HPDE6-E6E7 (cell line): Measurements from ENCODE around the gene TENT5C.
A peak's percentile ranks its signal among the peaks of the same experiment; 100 is the strongest.

ENCODE experiments used
- DNase-seq: peaks from one replicate; pipeline ENCODE4 v3.0.0; 2011; ENCODE audit warnings: missing footprints; ENCODE audit errors: extremely low spot score

The TENT5C gene

GRCh38 chr1:117591252-117591651, 14.6 kb upstream of the TENT5C start:
- no peak for DNase-seq

GRCh38 chr1:117592155-117592554, 13.7 kb upstream of the TENT5C start:
- no peak for DNase-seq

GRCh38 chr1:117594261-117594990, 11.4 kb upstream of the TENT5C start:
- no peak for DNase-seq

GRCh38 chr1:117596023-117596720, 9.7 kb upstream of the TENT5C start:
- no peak for DNase-seq

- no peak for DNase-seq
These were observed 7.4 kb upstream of the TENT5C start for GRCh38 chr1:117598489-117598888.

- no peak for DNase-seq
These were observed 6.3 kb upstream of the TENT5C start for GRCh38 chr1:117599286-117600221.

GRCh38 chr1:117600325-117600943, 5.4 kb upstream of the TENT5C start:
- DNase-seq = no peak

- no peak for DNase-seq
These were observed 4.9 kb upstream of the TENT5C start for GRCh38 chr1:117600966-117601365.

GRCh38 chr1:117602862-117603261, 3.0 kb upstream of the TENT5C start:
- no peak for DNase-seq

- DNase-seq = no peak
These were observed 579 bp upstream of the TENT5C start for GRCh38 chr1:117605164-117605773.

GRCh38 chr1:117606649-117607430, 992 bp downstream of the TENT5C start:
- DNase-seq = no peak

GRCh38 chr1:117607471-117607870, 1.6 kb downstream of the TENT5C start:
- no peak for DNase-seq

- no peak for DNase-seq
These were observed 2.3 kb downstream of the TENT5C start for GRCh38 chr1:117608115-117608615.

GRCh38 chr1:117608758-117609157, 2.9 kb downstream of the TENT5C start:
- no peak for DNase-seq

- DNase-seq = no peak
These were observed 3.6 kb downstream of the TENT5C start for GRCh38 chr1:117609471-117609911.

- no peak for DNase-seq
These were observed 4.2 kb downstream of the TENT5C start for GRCh38 chr1:117610036-117610435.

GRCh38 chr1:117611121-117611601, 5.3 kb downstream of the TENT5C start:
- no peak for DNase-seq

GRCh38 chr1:117611894-117612483, 6.1 kb downstream of the TENT5C start:
- DNase-seq = no peak

GRCh38 chr1:117612517-117613248, 6.8 kb downstream of the TENT5C start:
- peak; percentile 59 for DNase-seq
